NCI-H446 treated with DMSO at 0.1 percent for 48 hours (cell line): ENCODE measurements around the gene GTF3C4.
A peak's percentile ranks its signal among the peaks of the same experiment; 100 is the strongest.

Source experiments
- DNase-seq: peaks from one replicate; lab custom pipeline; 2025; lab: John Stamatoyannopoulos, UW

The GTF3C4 gene, protein sequence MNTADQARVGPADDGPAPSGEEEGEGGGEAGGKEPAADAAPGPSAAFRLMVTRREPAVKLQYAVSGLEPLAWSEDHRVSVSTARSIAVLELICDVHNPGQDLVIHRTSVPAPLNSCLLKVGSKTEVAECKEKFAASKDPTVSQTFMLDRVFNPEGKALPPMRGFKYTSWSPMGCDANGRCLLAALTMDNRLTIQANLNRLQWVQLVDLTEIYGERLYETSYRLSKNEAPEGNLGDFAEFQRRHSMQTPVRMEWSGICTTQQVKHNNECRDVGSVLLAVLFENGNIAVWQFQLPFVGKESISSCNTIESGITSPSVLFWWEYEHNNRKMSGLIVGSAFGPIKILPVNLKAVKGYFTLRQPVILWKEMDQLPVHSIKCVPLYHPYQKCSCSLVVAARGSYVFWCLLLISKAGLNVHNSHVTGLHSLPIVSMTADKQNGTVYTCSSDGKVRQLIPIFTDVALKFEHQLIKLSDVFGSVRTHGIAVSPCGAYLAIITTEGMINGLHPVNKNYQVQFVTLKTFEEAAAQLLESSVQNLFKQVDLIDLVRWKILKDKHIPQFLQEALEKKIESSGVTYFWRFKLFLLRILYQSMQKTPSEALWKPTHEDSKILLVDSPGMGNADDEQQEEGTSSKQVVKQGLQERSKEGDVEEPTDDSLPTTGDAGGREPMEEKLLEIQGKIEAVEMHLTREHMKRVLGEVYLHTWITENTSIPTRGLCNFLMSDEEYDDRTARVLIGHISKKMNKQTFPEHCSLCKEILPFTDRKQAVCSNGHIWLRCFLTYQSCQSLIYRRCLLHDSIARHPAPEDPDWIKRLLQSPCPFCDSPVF

DNA sequence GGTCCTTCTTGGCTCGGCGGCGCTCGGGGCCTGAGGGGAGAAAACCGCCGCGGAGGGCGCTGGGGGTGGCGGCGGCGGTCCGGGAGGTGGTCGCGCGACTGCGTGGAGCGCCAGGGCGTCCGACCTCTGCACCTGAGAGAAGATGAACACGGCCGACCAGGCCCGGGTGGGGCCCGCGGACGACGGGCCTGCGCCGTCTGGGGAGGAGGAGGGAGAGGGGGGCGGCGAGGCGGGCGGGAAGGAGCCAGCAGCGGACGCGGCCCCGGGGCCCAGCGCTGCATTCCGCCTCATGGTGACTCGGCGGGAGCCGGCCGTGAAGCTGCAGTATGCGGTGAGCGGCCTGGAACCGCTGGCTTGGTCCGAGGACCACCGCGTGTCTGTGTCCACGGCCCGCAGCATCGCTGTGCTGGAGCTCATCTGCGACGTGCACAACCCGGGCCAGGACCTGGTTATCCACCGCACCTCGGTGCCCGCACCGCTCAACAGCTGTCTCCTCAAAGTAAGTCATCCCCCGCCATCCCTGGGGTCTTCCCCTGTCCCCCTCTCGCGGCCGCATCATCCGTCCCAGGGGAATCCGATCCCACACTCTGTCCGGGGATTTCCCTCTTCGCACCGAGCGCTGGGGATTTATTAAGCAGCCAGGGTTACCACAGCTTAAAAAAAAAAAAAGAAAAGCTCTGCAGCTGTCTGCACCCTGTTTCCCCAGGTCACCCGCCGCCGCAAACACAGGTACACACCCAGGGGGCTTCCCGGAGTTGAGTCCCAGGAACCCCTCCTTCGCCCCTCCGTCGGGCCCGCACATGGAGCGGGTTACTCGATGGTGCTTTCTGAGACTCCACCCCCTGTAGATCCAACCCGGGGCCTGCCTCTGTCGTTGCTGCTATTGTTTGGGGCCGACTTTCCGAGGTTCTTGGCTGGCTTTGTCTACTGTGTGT is at the start of gene GTF3C4:
TSS of gene GTF3C4 (plus strand) at position 8 of the 935 bp plus-strand sequence. CDS start at position 143, 135 bp downstream.
- DNase-seq: no peak

- no peak for DNase-seq
These were observed 48.1 kb upstream of the GTF3C4 start for GRCh38 chr9:132622159-132622558.

GRCh38 chr9:132626285-132626684 is 44.0 kb upstream of the GTF3C4 start:
- no peak for DNase-seq

DNA sequence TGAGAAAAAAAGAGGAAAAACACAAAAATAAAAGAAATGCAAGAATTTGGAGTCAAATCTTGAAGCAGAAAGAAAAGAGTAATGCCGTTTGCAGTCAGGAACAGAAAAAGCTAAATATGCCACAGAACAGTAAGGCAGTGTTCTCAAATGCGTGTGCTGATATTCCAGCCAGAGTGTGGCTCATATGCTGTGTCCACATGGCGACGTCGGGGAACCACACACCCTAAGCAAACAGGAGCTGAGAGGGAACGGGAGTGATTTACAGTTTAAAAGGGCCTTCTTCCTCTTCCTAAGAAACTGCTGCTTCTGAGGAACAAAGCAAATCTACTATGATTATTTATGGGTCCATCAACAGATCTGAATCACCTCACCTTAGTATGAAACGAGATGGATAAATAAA is 43.2 kb upstream of the GTF3C4 start:
- DNase-seq: no peak

DNA sequence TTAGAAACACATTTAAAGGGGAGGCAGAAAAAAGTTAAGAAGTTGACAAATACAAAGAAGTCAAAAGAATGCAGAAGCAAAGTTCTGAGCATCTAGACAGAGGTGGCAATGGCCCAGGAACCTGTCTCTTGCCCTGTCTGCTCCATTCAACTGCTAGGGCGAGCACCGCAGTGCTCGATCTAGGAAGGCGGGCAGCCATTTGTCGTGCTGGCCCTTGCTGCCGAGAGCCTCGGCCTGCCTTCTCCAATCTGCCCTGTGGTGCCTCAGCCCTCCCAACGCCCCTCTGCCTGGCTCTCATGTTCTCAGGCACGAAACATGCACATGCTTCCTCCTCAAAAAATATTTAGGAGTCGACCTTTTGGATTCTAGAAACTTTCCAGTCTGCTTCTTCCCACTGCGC is 42.7 kb upstream of the GTF3C4 start:
- no peak for DNase-seq

GRCh38 chr9:132628746-132629145 is 41.5 kb upstream of the GTF3C4 start:
- DNase-seq: no peak

GRCh38 chr9:132630116-132630515 is 40.1 kb upstream of the GTF3C4 start:
- no peak for DNase-seq

DNA sequence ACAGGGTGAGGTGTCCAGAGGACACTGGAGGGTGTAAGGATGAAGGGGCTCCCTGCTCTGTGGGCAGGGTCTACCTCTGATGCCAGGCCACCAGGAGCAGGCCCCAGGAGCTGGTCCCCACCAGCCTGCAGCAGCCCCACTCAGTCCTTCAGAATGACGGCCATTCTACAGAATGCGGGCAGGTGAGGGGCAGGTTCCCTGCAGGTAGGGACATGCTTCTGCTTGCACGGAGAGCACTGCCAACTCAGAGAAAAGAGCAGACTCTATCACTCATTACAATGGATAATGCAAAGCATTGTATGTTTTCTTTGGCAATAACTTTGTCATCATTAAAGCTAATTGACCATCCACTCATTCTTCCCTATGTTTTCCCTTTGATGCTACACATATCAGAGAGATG is 39.5 kb upstream of the GTF3C4 start:
- no peak for DNase-seq

GRCh38 chr9:132631280-132631679 is 39.0 kb upstream of the GTF3C4 start:
- no peak for DNase-seq

DNA sequence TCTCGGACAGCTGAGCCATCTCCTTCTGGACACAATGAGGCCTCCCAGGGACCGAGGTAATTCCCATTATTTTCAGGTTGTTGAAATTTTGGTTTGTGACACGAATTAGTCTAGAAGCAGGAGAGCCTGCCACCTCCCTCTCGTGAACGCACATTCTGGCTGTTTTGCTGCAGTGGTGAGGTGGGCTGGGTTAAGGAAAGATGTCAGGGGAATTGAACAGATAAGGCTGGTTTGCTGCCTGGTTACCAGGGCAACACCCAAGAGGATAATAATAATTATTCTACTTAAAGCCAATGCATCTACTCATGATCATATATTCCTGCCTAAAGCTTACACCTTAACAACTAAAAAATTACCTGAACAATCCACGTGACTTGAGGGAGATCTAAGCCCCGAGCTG is 38.6 kb upstream of the GTF3C4 start:
- DNase-seq: no peak

- no peak for DNase-seq
These were observed 37.7 kb upstream of the GTF3C4 start for GRCh38 chr9:132632413-132633129.

DNA sequence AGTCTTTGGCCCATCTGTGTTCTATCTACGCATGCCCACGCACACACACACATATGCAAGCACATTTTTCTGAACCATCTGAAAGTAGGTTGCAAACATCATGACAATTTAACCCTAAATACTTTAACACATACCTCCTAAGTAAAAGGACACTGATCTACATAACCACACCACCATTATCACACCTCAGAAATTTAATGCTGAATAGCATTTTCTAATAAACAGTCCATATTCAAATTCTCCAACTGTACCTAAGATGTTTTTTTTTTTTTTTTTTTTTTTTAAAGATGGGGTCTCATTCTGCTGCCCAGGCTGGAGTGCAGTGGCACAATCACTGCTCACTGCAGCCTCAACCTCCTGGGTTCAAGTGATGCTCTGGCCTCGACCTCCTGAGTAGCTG is 35.9 kb upstream of the GTF3C4 start:
- no peak for DNase-seq

GRCh38 chr9:132637351-132637750 is 32.9 kb upstream of the GTF3C4 start:
- peak; percentile 93 for DNase-seq

DNA sequence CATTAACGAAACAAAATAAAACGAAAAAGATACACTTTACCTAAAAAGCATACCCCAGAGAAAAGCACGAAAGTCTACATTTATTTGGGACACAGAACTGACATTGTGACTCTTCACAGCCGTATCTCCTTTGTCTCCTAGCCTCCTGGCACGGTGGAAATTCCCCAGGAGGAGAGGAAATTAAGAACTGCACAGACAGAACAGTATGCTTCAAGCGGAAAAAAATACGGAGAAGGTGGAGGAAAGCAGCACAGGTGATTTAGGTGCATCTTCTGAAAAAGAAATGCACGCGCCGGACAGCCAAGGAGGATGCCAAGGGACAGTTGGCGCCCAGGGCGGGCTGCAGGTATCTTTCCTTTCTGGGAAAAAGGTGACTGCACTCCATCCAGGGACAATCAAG is 32.5 kb upstream of the GTF3C4 start:
- no peak for DNase-seq

GRCh38 chr9:132638240-132638639 is 32.0 kb upstream of the GTF3C4 start:
- no peak for DNase-seq

GRCh38 chr9:132639322-132639721 is 30.9 kb upstream of the GTF3C4 start:
- no peak for DNase-seq

- DNase-seq: no peak
These were observed 29.0 kb upstream of the GTF3C4 start for GRCh38 chr9:132641216-132641615.

DNA sequence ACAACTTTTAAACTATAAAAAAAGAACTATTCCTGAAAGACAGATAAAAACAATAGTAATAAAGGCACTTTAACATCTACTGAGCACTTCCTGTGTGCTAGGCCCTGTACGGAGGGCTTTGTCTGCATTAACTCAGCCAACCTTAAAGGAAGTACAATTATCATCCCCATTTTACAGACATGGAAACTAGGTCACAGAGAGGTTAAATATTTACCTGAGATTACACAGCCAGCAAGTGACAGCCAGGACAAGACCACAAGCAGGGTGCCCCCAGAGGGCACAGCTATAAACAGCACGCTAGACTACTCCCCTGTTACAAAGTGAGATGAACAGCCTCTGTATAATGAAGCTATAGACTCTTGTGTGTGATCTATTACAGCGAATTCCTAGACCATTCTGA is 26.0 kb upstream of the GTF3C4 start:
- DNase-seq: no peak

DNA sequence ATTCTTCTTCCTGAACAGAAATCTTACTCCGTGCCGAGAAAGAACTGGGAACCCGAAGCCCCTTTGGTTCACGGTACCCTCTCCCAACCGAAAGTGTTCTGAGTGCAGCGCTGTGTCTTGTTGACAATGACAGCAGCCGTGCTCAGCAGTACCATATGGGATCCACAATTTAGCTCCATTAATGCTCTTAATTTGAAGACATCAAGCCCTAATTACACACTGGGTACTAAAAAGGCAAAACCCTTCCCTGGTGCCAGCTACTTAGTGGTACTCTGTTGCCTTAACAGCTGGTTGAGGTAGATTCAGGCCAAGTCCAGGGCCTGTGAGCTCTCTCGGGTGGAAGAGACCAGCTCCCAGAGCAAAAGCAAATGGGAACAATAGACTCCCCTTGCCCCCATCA is 25.0 kb upstream of the GTF3C4 start:
- no peak for DNase-seq

GRCh38 chr9:132645711-132646110 is 24.6 kb upstream of the GTF3C4 start:
- DNase-seq: no peak

DNA sequence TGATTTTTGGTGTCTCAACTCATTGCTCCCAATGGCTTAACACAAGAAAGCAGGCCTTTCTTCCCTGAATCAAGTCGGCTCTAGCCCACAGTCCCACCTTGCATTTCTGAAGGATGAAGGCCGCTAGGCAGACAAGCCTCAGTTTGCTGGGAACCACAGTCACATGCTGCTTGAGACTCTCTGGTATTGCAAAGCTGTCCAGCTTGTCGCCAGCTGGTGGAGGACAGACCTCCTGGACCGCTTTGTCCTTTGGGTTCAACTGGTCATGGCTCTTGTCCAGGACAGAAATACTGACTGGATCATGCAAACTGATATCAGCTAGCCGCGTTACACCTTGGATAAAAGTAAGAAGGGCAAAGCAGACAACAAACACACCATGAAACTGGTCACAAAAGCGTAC is 23.5 kb upstream of the GTF3C4 start:
- DNase-seq: no peak

GRCh38 chr9:132647355-132647754 is 22.9 kb upstream of the GTF3C4 start:
- DNase-seq: no peak
